ENCODE data around the gene CLIC5. TPM values are rescaled to one million over a fixed set of nuclear protein-coding genes. Genes with fewer than 3 reads are reported as not detected.

Gene CLIC5
- total RNA-seq, 2 experiments from 2014 or later, result 1.8 to 2.2 TPM

- CTCF ChIA-PET, result no interaction called here
- Mint-ChIP-seq H3K27me3 (ENCODE audit: low read depth) (no peaks in the 10 kb centered on the region), H3K4me1 (ENCODE audit: low read depth) (no peaks in the 10 kb centered on the region)
Measured at GRCh38 chr6:45952546-45952945, 63.1 kb downstream of the CLIC5 start.

GRCh38 chr6:45952168-45952529 is 63.5 kb downstream of the CLIC5 start:
- ATAC-seq, result no peak
- DNase-seq, result no peak
- Mint-ChIP-seq H3K4me3 (no peak overlapping the region), H3K27ac (no peak overlapping the region), H3K27me3 (ENCODE audit: low read depth) (no peaks in the 10 kb centered on the region), H3K9me3 (ENCODE audit: insufficient read depth) (no peaks in the 10 kb centered on the region), H3K4me1 (ENCODE audit: low read depth) (no peaks in the 10 kb centered on the region), H3K36me3 (ENCODE audit: low read depth) (no peaks in the 10 kb centered on the region)
- POLR2A ChIA-PET, result no interaction called here
- CTCF ChIA-PET, result no interaction called here

More at GRCh38 chr6:45952546-45952945, 63.1 kb downstream of the CLIC5 start:
- ATAC-seq (no peak), DNase-seq (no peak)
- no peaks in the 10 kb centered on the region for H3K36me3 Mint-ChIP-seq (ENCODE audit: low read depth)
- H3K27ac Mint-ChIP-seq, result no peak overlapping the region
- no peak overlapping the region for H3K4me3 Mint-ChIP-seq
- no peaks in the 10 kb centered on the region for H3K9me3 Mint-ChIP-seq (ENCODE audit: insufficient read depth)
- POLR2A ChIA-PET, result no interaction called here

- no peaks in the 10 kb centered on the region for H3K27me3 Mint-ChIP-seq (ENCODE audit: low read depth)
- no peaks in the 10 kb centered on the region for H3K4me1 Mint-ChIP-seq (ENCODE audit: low read depth)
- no peak overlapping the region for H3K27ac Mint-ChIP-seq
- H3K4me3 Mint-ChIP-seq, result no peak overlapping the region
- no peaks in the 10 kb centered on the region for H3K9me3 Mint-ChIP-seq (ENCODE audit: insufficient read depth)
- no peak for ATAC-seq
- DNase-seq, result no peak
- ChIA-PET CTCF (no interaction called here), POLR2A (no interaction called here)
- H3K36me3 Mint-ChIP-seq (ENCODE audit: low read depth), result no peaks in the 10 kb centered on the region
Measured at GRCh38 chr6:45951321-45952167, 64.1 kb downstream of the CLIC5 start.

GRCh38 chr6:45949256-45949655 is 66.4 kb downstream of the CLIC5 start:
- Mint-ChIP-seq H3K4me3 (no peak overlapping the region), H3K9me3 (ENCODE audit: insufficient read depth) (no peaks in the 10 kb centered on the region), H3K27me3 (ENCODE audit: low read depth) (no peaks in the 10 kb centered on the region), H3K27ac (no peak overlapping the region), H3K36me3 (ENCODE audit: low read depth) (no peaks in the 10 kb centered on the region), H3K4me1 (ENCODE audit: low read depth) (no peaks in the 10 kb centered on the region)
- ChIA-PET CTCF (no interaction called here), POLR2A (no interaction called here)
- DNase-seq (no peak), ATAC-seq (no peak)

- no peaks in the 10 kb centered on the region for H3K36me3 Mint-ChIP-seq (ENCODE audit: low read depth)
- CTCF ChIA-PET, result no interaction called here
- H3K4me1 Mint-ChIP-seq (ENCODE audit: low read depth), result peaks cover 9% of the 10 kb centered on the region
- H3K27me3 Mint-ChIP-seq (ENCODE audit: low read depth), result no peaks in the 10 kb centered on the region
- POLR2A ChIA-PET, result no interaction called here
- no peak overlapping the region for H3K4me3 Mint-ChIP-seq
- H3K27ac Mint-ChIP-seq, result no peak overlapping the region
- no peak for DNase-seq
- no peaks in the 10 kb centered on the region for H3K9me3 Mint-ChIP-seq (ENCODE audit: insufficient read depth)
- ATAC-seq, result no peak
Measured at GRCh38 chr6:45947807-45948206, 67.9 kb downstream of the CLIC5 start.

- Mint-ChIP-seq H3K27ac (no peak overlapping the region), H3K4me3 (no peak overlapping the region), H3K36me3 (ENCODE audit: low read depth) (no peaks in the 10 kb centered on the region), H3K9me3 (ENCODE audit: insufficient read depth) (no peaks in the 10 kb centered on the region), H3K27me3 (ENCODE audit: low read depth) (no peaks in the 10 kb centered on the region), H3K4me1 (ENCODE audit: low read depth) (peaks cover 9% of the 10 kb centered on the region)
- ATAC-seq, result no peak
- no peak for DNase-seq
- POLR2A ChIA-PET, result no interaction called here
- CTCF ChIA-PET, result no interaction called here
Measured at GRCh38 chr6:45946887-45947286, 68.8 kb downstream of the CLIC5 start.

- H3K36me3 Mint-ChIP-seq (ENCODE audit: low read depth), result no peaks in the 10 kb centered on the region
- no peak for ATAC-seq
- ChIA-PET POLR2A (no interaction called here), CTCF (no interaction called here)
- H3K9me3 Mint-ChIP-seq (ENCODE audit: insufficient read depth), result no peaks in the 10 kb centered on the region
- no peak for DNase-seq
- H3K27ac Mint-ChIP-seq, result no peak overlapping the region
- no peaks in the 10 kb centered on the region for H3K27me3 Mint-ChIP-seq (ENCODE audit: low read depth)
- H3K4me3 Mint-ChIP-seq, result no peak overlapping the region
- peaks cover 9% of the 10 kb centered on the region for H3K4me1 Mint-ChIP-seq (ENCODE audit: low read depth)
Measured at GRCh38 chr6:45946352-45946751, 69.3 kb downstream of the CLIC5 start.

- DNase-seq (no peak), ATAC-seq (no peak)
- no peak overlapping the region for H3K4me3 Mint-ChIP-seq
- peaks cover 9% of the 10 kb centered on the region for H3K4me1 Mint-ChIP-seq (ENCODE audit: low read depth)
- POLR2A ChIA-PET, result no interaction called here
- H3K27me3 Mint-ChIP-seq (ENCODE audit: low read depth), result no peaks in the 10 kb centered on the region
- H3K27ac Mint-ChIP-seq, result no peak overlapping the region
- H3K9me3 Mint-ChIP-seq (ENCODE audit: insufficient read depth), result no peaks in the 10 kb centered on the region
- CTCF ChIA-PET, result interaction anchor here (3.7 kb wide), 1 partner anchor 12 kb away, joined by 23 read pairs; no protein-coding TSS in a partner anchor
- H3K36me3 Mint-ChIP-seq (ENCODE audit: low read depth), result no peaks in the 10 kb centered on the region
Measured at GRCh38 chr6:45942953-45943352, 72.7 kb downstream of the CLIC5 start.

- ATAC-seq (no peak), DNase-seq (no peak)
- Mint-ChIP-seq H3K27me3 (ENCODE audit: low read depth) (no peaks in the 10 kb centered on the region), H3K9me3 (ENCODE audit: insufficient read depth) (no peaks in the 10 kb centered on the region), H3K4me1 (ENCODE audit: low read depth) (no peaks in the 10 kb centered on the region), H3K36me3 (ENCODE audit: low read depth) (no peaks in the 10 kb centered on the region), H3K4me3 (no peak overlapping the region), H3K27ac (no peak overlapping the region)
- ChIA-PET CTCF (interaction anchor here (1.0 kb wide), 1 partner anchor 11 kb away, joined by 3 read pairs; no protein-coding TSS in a partner anchor), POLR2A (no interaction called here)
Measured at GRCh38 chr6:45933855-45934254, 81.8 kb downstream of the CLIC5 start.

GRCh38 chr6:45931232-45931631 is 84.4 kb downstream of the CLIC5 start:
- ChIA-PET CTCF (interaction anchor here (0.7 to 2.5 kb wide), 32 partner anchors 8 to 1304 kb away, joined by 3 to 23 read pairs (median 4); partner anchors contain the start of gene ENPP4), POLR2A (no interaction called here)
- H3K4me1 Mint-ChIP-seq (ENCODE audit: low read depth), result peaks cover 2% of the 10 kb centered on the region
- no peak for ATAC-seq
- H3K9me3 Mint-ChIP-seq (ENCODE audit: insufficient read depth), result no peaks in the 10 kb centered on the region
- H3K27ac Mint-ChIP-seq, result no peak overlapping the region
- H3K27me3 Mint-ChIP-seq (ENCODE audit: low read depth), result no peaks in the 10 kb centered on the region
- H3K4me3 Mint-ChIP-seq, result no peak overlapping the region
- no peak for DNase-seq
- H3K36me3 Mint-ChIP-seq (ENCODE audit: low read depth), result no peaks in the 10 kb centered on the region

GRCh38 chr6:45930420-45931040 is 85.1 kb downstream of the CLIC5 start:
- peak; percentile 42 for ATAC-seq
- Mint-ChIP-seq H3K27ac (no peak overlapping the region), H3K36me3 (ENCODE audit: low read depth) (no peaks in the 10 kb centered on the region), H3K27me3 (ENCODE audit: low read depth) (no peaks in the 10 kb centered on the region), H3K9me3 (ENCODE audit: insufficient read depth) (no peaks in the 10 kb centered on the region), H3K4me1 (ENCODE audit: low read depth) (peaks cover 2% of the 10 kb centered on the region), H3K4me3 (no peak overlapping the region)
- DNase-seq, result peak; percentile 63
- CTCF ChIA-PET, result interaction anchor here (0.6 to 2.5 kb wide), 44 partner anchors 8 to 1303 kb away, joined by 3 to 23 read pairs (median 3); partner anchors contain the start of gene ENPP4
- POLR2A ChIA-PET, result interaction anchor here (0.5 kb wide), 1 partner anchor 32 kb away, joined by 3 read pairs; no protein-coding TSS in a partner anchor
